ENCODE results near the gene RPS6KA1. TPM values are rescaled to one million over a fixed set of nuclear protein-coding genes. Genes with fewer than 3 reads are reported as not detected.

The RPS6KA1 gene
- total RNA-seq, 2 donors from 2014 or later: 41.3 TPM

GRCh38 chr1:26539722-26540121, 10.2 kb downstream of the RPS6KA1 start:
- peaks cover 7% of the 10 kb centered on the region for H3K4me1 Mint-ChIP-seq
- Histone ChIP-seq H3K4me1 (ENCODE audit: control insufficient read depth, insufficient read depth, low read length) (no peaks in the 10 kb centered on the region), H3K36me3 (ENCODE audit: control insufficient read depth, insufficient read depth, low read length) (peaks cover 6% of the 10 kb centered on the region), H3K9ac (ENCODE audit: extremely low read depth, low read length, poor library complexity, severe bottlenecking) (no peak overlapping the region), H3K4me3 (ENCODE audit: low read length) (no peak overlapping the region), H3K27ac (ENCODE audit: low read depth, low read length) (no peak overlapping the region), H3K27me3 (ENCODE audit: control insufficient read depth, insufficient read depth, low read length, poor library complexity, severe bottlenecking) (no peaks in the 10 kb centered on the region), H3K9me3 (ENCODE audit: control insufficient read depth, low read length) (no peaks in the 10 kb centered on the region)
- no peak overlapping the region for H3K4me3 Mint-ChIP-seq
- H3K36me3 Mint-ChIP-seq (ENCODE audit: low read depth): peaks cover 22% of the 10 kb centered on the region
- peak overlapping the region; percentile 72 for H3K27ac Mint-ChIP-seq
- WGBS, 2 experiments (ENCODE audit: insufficient coverage in 1 of 2, insufficient read length in 1 of 2): 83 to 84% methylated on average over 5 to 6 of the region's 6 CpGs
- H3K9me3 Mint-ChIP-seq: no peaks in the 10 kb centered on the region
- no peak for TF ChIP-seq CTCF (conservative IDR thresholded peaks at IDR 0.05)
- DNase-seq: no peak
- H3K27me3 Mint-ChIP-seq (ENCODE audit: insufficient read depth): no peaks in the 10 kb centered on the region

DNA sequence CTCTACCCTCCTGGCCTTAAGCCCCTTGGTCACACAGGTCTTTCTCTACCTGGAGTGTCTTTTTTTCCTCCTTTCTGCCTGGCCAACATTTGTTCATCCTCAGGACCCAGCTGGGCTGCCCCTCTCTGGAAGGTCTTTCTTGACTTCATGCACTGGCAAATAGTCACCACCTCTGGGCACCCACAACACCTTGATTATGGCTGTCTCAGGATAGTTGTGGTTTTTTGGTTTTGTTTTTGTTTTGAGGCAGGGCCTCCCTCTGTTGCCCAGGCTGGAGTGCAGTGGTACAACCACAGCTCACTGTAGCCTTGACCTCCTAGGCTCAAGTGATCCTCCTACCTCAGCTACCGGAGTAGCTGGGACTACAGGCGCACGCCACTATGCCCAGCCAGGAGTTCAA, 10.8 kb downstream of the RPS6KA1 start:
- no peak overlapping the region for H3K4me3 Mint-ChIP-seq
- no peak overlapping the region for H3K9ac ChIP-seq (ENCODE audit: extremely low read depth, low read length, poor library complexity, severe bottlenecking)
- H3K27ac Mint-ChIP-seq: peak overlapping the region; percentile 72

DNA sequence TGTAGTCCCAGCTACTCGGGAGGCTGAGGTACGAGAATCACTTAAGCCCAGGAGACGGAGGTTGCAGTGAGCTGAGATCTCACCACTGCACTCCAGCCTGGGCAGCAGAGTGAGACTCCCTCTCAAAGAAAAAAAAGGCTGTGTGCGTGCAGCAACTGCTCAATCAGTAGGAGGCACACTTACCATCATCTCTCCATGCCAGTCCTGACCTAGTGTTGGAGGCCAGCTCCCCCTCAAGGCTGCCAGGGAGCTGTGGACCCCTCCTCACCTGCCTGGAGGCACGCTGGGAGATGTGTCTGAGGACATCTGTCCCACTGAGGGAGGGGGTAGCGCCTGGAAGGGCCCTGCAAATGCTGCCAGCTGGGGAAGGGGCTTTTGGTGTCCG, 11.9 kb downstream of the RPS6KA1 start:
- no peak overlapping the region for H3K4me3 ChIP-seq (ENCODE audit: low read length)
- Mint-ChIP-seq H3K4me3 (no peak overlapping the region), H3K4me1 (peaks cover 7% of the 10 kb centered on the region), H3K27ac (peak overlapping the region; percentile 55), H3K36me3 (ENCODE audit: low read depth) (peaks cover 24% of the 10 kb centered on the region), H3K9me3 (no peaks in the 10 kb centered on the region), H3K27me3 (ENCODE audit: insufficient read depth) (no peaks in the 10 kb centered on the region)
- DNase-seq: no peak
- H3K27me3 ChIP-seq (ENCODE audit: control insufficient read depth, insufficient read depth, low read length, poor library complexity, severe bottlenecking): no peaks in the 10 kb centered on the region
- no peaks in the 10 kb centered on the region for H3K9me3 ChIP-seq (ENCODE audit: control insufficient read depth, low read length)
- no peak overlapping the region for H3K9ac ChIP-seq (ENCODE audit: extremely low read depth, low read length, poor library complexity, severe bottlenecking)
- WGBS, 2 experiments (ENCODE audit: insufficient coverage in 1 of 2, insufficient read length in 1 of 2): 84 to 90% methylated on average over 5 to 7 of the region's 7 CpGs
- TF ChIP-seq CTCF (conservative IDR thresholded peaks at IDR 0.05): no peak
- peaks cover 6% of the 10 kb centered on the region for H3K36me3 ChIP-seq (ENCODE audit: control insufficient read depth, insufficient read depth, low read length)
- H3K27ac ChIP-seq (ENCODE audit: low read depth, low read length): peak overlapping the region; percentile 3
- no peaks in the 10 kb centered on the region for H3K4me1 ChIP-seq (ENCODE audit: control insufficient read depth, insufficient read depth, low read length)

More for the DNA sequence above, 10.8 kb downstream of the RPS6KA1 start:
- H3K4me3 ChIP-seq (ENCODE audit: low read length): no peak overlapping the region
- Mint-ChIP-seq H3K9me3 (no peaks in the 10 kb centered on the region), H3K4me1 (peaks cover 7% of the 10 kb centered on the region), H3K27me3 (ENCODE audit: insufficient read depth) (no peaks in the 10 kb centered on the region), H3K36me3 (ENCODE audit: low read depth) (peaks cover 22% of the 10 kb centered on the region)
- WGBS, 2 experiments (ENCODE audit: insufficient coverage in 1 of 2, insufficient read length in 1 of 2): 96% methylated on average over 3 of the region's 3 CpGs; no CpG with 5 or more reads in 1 of the 2 experiments
- peaks cover 6% of the 10 kb centered on the region for H3K36me3 ChIP-seq (ENCODE audit: control insufficient read depth, insufficient read depth, low read length)
- no peak overlapping the region for H3K27ac ChIP-seq (ENCODE audit: low read depth, low read length)
- no peaks in the 10 kb centered on the region for H3K27me3 ChIP-seq (ENCODE audit: control insufficient read depth, insufficient read depth, low read length, poor library complexity, severe bottlenecking)
- H3K9me3 ChIP-seq (ENCODE audit: control insufficient read depth, low read length): no peaks in the 10 kb centered on the region
- no peak for DNase-seq
- no peaks in the 10 kb centered on the region for H3K4me1 ChIP-seq (ENCODE audit: control insufficient read depth, insufficient read depth, low read length)
- no peak for TF ChIP-seq CTCF (conservative IDR thresholded peaks at IDR 0.05)

All from endodermal cell (in vitro differentiated cells).